HG03280 (cell line): ENCODE measurements around the gene EYA3.

Experiments used
- ATAC-seq: cut with Tn5 transposase; IDR thresholded peaks from one replicate; pipeline ENCODE4 v1.9.1; 2021; ENCODE audit warnings: mild to moderate bottlenecking, moderate library complexity; ENCODE audit not compliant: unreplicated experiment

The EYA3 gene

DNA sequence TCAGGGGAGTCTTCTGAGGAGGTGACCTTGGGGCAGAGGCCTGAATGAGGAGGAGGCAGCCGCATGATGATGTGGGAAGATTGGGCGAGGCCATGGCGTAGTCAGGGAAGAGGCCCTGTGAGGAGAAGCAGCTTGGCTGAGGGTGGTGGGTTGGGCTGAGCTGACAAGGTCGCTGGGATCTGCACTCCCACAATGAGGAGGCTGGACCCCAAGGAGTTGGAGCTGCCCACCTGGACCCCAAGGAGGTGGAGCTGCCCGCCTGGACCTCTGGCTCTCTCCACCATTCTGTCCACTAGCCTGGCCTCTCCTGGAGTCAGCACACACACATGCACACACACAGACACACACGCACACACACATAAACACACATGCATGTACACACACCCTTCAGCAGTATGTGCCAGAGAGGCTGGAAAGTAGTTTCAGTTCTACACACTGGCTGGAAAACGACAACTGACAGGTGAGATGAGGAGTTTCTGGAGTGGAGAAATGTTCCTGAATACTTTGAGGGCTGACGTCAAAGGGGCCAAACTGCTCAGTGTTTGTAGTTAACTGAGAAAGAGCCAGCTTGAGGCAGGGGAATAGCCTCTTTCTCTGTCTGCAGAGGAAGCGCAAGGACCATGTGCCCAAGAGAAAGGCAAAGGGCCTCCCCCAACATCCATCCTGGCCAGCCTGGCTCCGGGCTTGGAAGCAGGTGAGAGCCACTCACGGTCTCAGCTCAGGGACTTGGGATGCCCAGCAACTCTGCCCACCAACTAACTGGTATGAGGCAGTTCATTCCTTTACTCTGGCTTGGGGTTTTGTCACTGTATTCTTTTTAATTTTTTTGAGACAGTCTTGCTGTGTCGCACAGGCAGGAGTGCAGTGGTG, 146.5 kb downstream of the EYA3 start:
- ATAC-seq = no peak

DNA sequence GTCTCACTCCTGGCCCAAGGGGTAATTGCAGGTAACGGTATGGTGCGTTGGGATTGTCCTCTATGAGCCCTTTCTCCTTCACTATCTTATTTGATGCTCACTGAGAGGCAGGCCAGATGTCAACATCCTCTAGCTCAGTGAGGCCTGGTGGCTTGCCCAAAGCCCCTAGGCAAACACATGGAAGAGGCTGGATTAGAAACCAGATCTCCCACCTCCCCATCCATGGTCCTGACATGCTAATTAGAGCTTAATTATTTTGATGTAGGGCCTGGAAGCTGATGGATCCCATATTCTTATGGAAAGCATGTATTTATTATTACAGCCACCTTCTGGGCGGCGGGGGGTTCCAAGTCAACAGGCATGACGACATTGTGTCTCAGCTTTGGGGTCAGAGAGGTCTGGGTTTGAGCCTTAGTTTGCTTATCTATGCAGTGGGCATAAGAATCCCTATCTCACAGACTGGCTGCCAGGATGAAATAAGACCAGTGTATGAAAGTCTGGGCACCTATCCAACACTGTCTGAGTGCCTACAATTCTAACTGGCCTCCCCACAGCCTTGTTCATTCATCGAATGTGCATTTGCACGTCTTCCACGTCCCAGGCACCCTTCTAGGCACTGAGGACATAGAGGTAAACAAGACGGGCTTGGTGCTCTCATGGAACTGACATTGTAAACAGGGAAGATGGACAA, 147.4 kb downstream of the EYA3 start:
- ATAC-seq = no peak

DNA sequence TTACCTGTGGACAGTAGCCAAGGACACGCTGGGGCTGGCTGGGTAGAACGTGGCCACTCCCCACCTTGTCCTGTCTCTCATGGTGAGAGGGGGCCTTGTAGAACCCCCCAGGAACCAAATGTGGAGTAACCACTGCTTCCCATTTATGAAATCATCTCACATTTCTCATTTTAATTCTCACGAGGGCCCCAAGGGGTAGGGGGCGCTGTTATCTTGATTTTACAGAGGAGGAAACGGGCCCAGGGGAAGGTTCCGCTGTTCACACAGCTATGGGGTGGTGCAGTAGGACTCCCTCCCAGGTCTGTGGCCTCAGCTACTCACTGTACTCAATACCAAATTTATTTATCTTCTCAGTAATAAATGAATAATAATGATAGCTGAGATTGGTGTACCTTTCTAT, 148.1 kb downstream of the EYA3 start:
- no peak for ATAC-seq

DNA sequence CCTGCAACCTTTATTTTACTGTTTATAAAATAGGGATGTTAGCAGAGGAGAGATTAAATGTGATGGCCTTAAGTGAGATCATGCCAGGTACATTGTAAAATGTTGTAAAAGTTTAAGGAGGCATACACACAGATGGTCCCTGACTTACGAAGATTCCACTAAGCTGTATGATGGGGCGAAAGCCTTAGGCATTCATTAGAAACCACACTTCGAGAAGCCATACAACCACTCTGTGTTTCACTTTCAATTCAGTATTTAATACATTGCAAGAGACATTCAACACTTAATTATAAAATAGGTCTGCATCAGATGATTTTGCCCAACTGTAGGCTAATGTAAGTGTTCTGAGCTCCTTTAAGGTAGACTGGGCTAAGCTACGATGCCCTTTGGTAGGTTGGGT, 149.9 kb downstream of the EYA3 start:
- no peak for ATAC-seq

DNA sequence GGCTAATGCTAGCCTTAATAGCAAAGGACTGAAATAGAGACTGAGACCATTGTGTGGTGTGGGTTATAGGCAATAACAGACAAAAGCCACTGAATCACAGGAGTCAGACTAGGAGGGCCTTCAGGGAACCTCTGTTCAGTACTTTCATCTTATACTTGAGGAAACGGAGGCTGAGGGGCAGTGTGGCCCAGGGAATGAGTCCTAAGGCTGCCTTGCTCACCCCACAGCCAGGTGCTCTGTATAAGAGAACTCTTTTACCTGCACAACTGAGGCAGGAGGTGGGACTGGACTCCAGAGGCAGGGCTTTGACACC, 150.9 kb downstream of the EYA3 start:
- no peak for ATAC-seq

DNA sequence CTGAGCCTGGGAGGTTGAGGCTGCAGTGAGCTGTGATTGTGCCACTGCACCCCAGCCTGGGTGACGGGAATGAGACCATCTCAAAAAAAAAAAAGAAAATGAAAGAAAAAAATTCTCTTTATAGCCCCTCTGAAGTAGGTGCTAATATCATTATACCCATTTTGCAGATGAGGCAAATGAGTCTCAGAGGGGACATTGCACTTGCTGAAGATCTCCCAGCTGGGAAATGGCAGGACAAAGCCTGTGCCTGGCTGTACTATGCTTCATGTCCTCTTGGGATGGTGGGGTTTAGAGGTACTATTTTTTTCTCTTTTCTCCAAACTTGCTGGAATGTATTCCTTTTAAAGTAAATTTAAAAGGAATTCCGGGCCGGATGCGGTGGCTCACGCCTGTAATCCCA, 152.0 kb downstream of the EYA3 start:
- ATAC-seq = no peak

DNA sequence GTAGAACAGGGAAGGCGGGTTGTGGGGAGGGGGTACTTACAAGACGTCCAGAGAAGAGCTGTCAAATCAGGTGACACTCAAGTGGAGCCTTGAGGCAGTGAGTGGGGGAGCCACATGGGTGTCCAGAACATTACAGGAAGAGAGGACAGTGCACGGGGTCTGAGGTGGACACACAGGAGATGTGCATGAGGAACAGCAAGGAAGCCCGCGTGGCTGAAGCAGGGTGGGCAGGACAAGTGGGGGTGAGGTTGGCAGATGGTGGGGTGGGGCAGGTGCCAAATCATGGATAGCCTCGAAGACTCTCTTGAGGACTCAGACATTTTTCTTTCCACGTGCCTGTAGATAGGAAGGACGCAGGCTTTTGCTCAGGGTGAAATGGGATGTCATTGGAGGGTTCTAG, 152.7 kb downstream of the EYA3 start:
- ATAC-seq = no peak

DNA sequence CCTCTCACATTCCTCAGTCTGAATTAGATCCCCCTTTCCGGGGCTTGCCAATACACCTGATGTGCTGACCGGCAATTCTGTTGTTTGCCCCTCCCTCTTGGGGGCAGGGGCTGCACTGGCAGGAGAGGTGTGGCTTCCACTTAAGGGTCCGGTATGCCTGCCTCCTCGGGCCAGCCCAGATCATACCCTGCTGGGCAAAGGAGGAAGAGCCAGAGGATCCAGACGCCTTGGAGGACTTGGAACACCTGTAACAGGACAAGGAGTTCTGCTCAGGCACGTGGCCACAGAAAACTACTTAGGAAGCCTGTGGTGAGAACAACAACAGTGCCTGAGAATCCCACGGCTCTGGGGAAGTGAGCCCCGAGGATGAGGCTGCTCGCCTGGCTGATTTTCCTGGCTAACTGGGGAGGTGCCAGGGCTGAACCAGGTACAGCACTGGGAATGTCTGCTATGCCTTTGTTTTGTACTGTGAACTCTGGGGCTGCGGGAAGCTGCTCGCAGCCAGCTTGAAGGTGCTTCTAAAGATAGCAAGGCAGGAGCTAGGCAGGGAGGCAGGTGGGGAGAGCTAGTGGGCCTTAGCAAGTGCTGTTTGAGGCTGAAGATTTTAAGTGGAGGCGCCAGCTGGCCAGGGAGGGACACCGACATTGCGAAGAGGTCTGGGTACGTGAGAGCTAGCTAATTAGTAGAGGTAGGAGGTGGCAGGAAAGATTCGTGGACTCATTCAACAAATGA, 153.4 kb downstream of the EYA3 start, which contains the start of gene SMPDL3B:
Gene SMPDL3B, plus strand, starts transcription at position 183 of the 732 bp plus-strand sequence. Its CDS starts 184 bp downstream, at position 367.
- no peak for ATAC-seq

DNA sequence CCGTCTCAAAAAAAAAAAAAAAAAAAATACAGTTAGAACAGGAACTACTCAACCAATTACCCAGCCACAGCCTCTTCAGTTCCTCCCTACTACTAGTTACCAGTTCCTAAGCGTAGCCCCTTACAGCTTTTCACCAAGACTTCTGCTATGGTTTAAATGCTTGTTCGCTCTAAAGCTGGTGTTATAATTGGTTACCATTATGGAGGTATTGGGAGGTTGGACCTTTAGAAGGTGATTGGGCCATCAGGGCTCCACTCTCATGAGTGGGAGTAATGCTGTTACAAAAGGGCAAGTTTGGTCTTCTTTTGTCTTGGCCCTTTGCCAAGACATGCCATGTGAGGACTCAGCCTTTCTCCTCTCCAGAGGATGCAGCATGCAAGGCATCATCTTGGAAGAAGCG, 156.7 kb downstream of the EYA3 start:
- ATAC-seq = no peak

DNA sequence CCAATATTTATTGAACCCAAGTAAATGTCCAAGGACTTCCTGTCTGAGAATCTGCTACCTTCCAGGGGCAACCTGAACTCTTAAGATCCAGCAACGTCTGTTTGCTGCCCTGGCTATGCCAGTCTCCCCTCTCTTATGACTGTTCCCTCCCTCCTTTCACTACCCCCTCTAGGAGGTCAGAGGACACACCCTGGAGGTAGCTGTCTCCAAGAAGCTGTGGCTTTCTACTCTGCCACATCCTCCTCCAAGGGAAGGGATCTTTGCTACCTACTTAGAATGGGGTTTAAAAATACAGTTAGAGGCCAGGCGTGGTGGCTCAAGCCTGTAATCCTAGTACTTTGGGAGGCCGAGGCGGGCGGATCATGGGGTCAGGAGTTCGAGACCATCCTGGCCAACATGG, 157.2 kb downstream of the EYA3 start:
- no peak for ATAC-seq

DNA sequence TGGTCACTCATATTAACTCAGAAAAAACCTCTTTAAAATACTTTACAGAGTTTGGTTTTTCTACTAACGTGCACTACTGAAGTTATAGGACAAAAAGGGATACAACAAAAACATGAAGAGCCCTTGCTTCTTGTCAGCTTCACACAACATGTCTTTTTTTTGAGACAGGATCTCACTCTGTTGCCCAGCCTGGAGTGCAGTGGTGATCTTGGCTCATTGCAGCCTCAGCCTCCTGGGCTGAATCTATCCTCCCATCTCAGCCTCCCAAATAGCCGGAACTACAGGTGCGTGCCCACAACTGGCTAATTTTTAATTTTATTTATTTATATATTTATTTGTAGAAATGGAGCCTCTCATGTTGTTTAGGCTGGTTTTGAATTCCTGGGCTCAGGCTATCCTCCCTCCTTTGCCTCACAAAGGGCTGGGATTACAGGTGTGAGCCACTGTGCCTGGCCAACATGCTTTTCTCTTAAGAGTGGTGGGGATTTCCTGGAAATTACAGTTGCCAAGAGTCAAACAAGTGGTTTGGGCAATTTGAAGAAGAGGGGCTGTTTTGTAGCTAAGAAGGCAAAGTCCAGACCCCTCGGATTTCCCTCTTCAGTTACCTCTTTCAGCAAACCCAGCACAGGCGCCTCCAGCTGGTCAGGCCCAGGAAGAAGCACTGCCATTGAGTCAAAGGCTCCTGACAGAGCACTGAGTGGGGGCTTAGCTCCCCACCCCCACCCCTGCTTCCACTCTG, 160.0 kb downstream of the EYA3 start:
- no peak for ATAC-seq

DNA sequence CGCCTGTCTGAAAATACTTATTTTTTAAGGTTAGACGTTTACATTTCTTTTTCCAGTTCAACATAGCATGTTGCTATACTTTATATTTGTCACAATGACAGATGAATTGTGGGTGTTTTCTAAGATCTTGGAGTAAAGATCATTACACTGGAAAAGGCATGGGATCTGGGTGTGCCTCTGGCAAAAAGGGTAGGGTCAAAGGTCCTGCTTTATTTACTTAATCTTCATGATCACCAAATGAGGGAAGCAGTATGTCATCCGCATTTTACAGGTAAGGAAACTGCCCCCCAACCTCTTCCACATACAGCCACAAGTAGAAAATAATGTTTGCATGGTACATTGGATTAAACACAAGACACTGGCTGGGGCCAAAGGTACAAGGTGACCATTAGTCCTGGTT, 166.1 kb downstream of the EYA3 start:
- ATAC-seq = no peak
